OCI-LY7 (cell line): ENCODE results near the gene ZSCAN30. TPM values are rescaled to one million over a fixed set of nuclear protein-coding genes. Genes with fewer than 3 reads are reported as not detected.

Source experiments
- BruUV-seq: library from RNA; stranded (reverse); fragments of 400-500 nt; replicated peaks from 2 replicates; lab custom pipeline; 2021; lab: Mats Ljungman, UMichigan
- CTCF ChIA-PET: fragments of 300-600 bp; sonication (Branson Sonifier 250); formaldehyde crosslinking; loops from one replicate; lab custom pipeline; 2022; ENCODE audit warnings: antibody characterized with exemption; ENCODE audit not compliant: unreplicated experiment; lab: Charles Lee
- POLR2A ChIA-PET: fragments of 300-600 bp; sonication (Branson Sonifier 250); formaldehyde crosslinking; loops from one replicate; lab custom pipeline; 2022; ENCODE audit warnings: antibody characterized with exemption; lab: Charles Lee
- DNase-seq: peaks from one replicate; pipeline ENCODE4 v3.0.0-alpha.2; 2015; ENCODE audit warnings: low spot score
- H2AFZ ChIP-seq: fragments of 200-600 bp; sonication (generic), shearing (Covaris generic); 2 replicates; pipeline ENCODE4 v1.6.1; 2014; ENCODE audit warnings: mild to moderate bottlenecking, antibody characterized with exemption, low read length, moderate library complexity
- H3K27ac ChIP-seq: fragments of 200-600 bp; sonication (generic); 2 replicates; pipeline ENCODE4 v1.5.1; 2014; ENCODE audit warnings: mixed run types, low read depth, mild to moderate bottlenecking, moderate library complexity, low read length, inconsistent platforms; ENCODE audit not compliant: poor library complexity, severe bottlenecking
- H3K36me3 ChIP-seq: fragments of 200-600 bp; sonication (generic); 2 replicates; pipeline ENCODE4 v1.6.1; 2014; ENCODE audit warnings: mild to moderate bottlenecking, antibody characterized with exemption, low read length, moderate library complexity, mixed read lengths; ENCODE audit not compliant: insufficient read depth
- H3K4me1 ChIP-seq: fragments of 200-600 bp; sonication (generic); 2 replicates; pipeline ENCODE4 v1.5.1; 2014; ENCODE audit warnings: mild to moderate bottlenecking, low read length; ENCODE audit not compliant: insufficient read depth, poor library complexity, severe bottlenecking
- H3K4me2 ChIP-seq: fragments of 200-600 bp; sonication (generic); 2 replicates; pipeline ENCODE4 v1.6.1; 2014; ENCODE audit warnings: mild to moderate bottlenecking, low read length
- H3K4me3 ChIP-seq: fragments of 200-600 bp; sonication (generic); 2 replicates; pipeline ENCODE4 v1.5.1; 2014; ENCODE audit warnings: mild to moderate bottlenecking, low read depth, low read length; ENCODE audit not compliant: poor library complexity, severe bottlenecking
- H3K79me2 ChIP-seq: fragments of 200-600 bp; sonication (generic); 2 replicates; pipeline ENCODE4 v1.6.1; 2016; ENCODE audit warnings: low read depth, mild to moderate bottlenecking, low read length, moderate library complexity, mixed read lengths; ENCODE audit not compliant: insufficient read depth
- H3K9me2 ChIP-seq: fragments of 200-600 bp; sonication (generic); 2 replicates; pipeline ENCODE4 v1.6.1; 2016; ENCODE audit warnings: mild to moderate bottlenecking, low read length, mixed read lengths; ENCODE audit not compliant: insufficient read depth
- H3K9me3 ChIP-seq: fragments of 200-600 bp; sonication (generic); 2 replicates; pipeline ENCODE4 v1.6.1; 2014; ENCODE audit warnings: mild to moderate bottlenecking, mixed run types, low read length, mixed read lengths
- H4K20me1 ChIP-seq: fragments of 200-600 bp; sonication (generic); 2 replicates; pipeline ENCODE4 v1.6.1; 2014; ENCODE audit warnings: mild to moderate bottlenecking, antibody characterized with exemption, low read length, moderate library complexity, mixed read lengths; ENCODE audit not compliant: insufficient read depth
- EZH2phosphoT487 ChIP-seq: fragments of 200-600 bp; sonication (generic); IDR thresholded peaks from 2 replicates; pipeline ENCODE4 v1.6.1; 2018; ENCODE audit warnings: low read depth, borderline replicate concordance, mild to moderate bottlenecking, mixed run types, antibody characterized with exemption, low read length, moderate library complexity, mixed read lengths
- intact Hi-C: fragments of 100-400 bp; cut with micrococcal nuclease; formaldehyde crosslinking; loops from one replicate; pipeline ENCODE4 v1.10.0; 2022; ENCODE audit not compliant: unreplicated experiment
- total RNA-seq, 2 experiments: library from RNA; depleted of rRNA in 1 of 2; stranded (reverse); fragments of >200 nt in 1 of 2; shearing (Covaris generic) in 1 of 2; gene quantifications; 2 replicates each; pipeline ENCODE4 v1.2.3, GENCODE V29; 2014 to 2022
- TF ChIP-seq, protein P1 (sequence below): fragments of 200-600 bp; sonication (generic); conservative IDR thresholded peaks from 2 replicates; pipeline ENCODE4 v1.5.1; 2014; ENCODE audit warnings: mild to moderate bottlenecking, antibody characterized with exemption, low read length, moderate library complexity, mixed read lengths

Gene ZSCAN30
- total RNA-seq, 2 experiments from 2014 or later, result 4.3 to 7.6 TPM

DNA sequence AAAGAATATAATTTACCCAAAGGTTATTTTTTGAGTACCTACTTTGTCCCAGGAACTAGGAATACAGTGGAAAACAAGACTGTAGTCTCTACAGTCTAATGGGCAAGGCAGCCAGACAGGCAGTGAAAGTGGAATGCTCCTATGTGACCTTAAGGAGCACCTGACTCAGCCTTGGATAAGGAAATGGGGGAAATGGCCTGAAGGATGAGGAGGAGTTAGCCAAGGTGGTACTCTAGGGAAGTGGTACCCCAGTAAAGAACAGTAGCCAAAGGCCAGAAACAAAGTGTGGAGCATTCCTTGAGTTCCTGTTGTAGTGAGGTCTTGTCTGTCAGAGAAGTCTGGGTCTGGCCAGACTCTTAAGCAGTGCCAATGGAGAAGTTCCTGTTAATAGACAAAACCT lies 43.2 kb downstream of the ZSCAN30 start:
- peaks cover 84% of the 10 kb centered on the region for H3K36me3 ChIP-seq
- POLR2A ChIA-PET, result no interaction called here

DNA sequence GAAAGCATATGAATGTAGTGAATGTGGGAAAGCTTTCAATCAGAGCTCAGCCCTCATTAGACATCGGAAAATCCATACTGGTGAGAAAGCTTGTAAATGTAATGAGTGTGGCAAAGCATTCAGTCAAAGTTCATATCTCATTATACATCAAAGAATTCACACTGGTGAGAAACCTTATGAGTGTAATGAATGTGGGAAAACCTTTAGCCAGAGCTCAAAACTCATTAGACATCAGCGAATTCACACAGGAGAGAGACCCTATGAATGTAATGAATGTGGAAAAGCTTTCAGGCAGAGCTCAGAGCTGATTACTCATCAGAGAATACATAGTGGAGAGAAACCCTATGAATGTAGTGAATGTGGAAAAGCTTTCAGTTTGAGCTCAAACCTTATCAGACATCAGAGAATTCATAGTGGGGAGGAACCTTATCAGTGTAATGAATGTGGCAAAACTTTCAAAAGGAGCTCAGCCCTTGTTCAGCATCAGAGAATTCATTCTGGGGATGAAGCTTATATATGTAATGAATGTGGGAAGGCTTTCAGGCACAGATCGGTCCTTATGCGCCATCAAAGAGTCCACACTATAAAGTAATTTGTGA lies 44.2 kb downstream of the ZSCAN30 start:
- H3K27ac ChIP-seq, result no peak overlapping the region
- peaks cover 13% of the 10 kb centered on the region; the same call in 1 of the 2 replicates for H3K79me2 ChIP-seq
- ChIA-PET CTCF (no interaction called here), POLR2A (interaction anchor here (0.5 to 1.0 kb wide), 2 partner anchors 98 to 167 kb away, joined by 3 to 4 read pairs; partner anchors contain the start of gene ZNF24)
- no peaks in the 10 kb centered on the region for H3K9me2 ChIP-seq
- H3K4me2 ChIP-seq, result no peak overlapping the region
- no peak for DNase-seq
- no peak overlapping the region for H2AFZ ChIP-seq
- H3K9me3 ChIP-seq, result peaks cover 18% of the 10 kb centered on the region
- intact Hi-C loops, result no loop called here
- peaks cover 7% of the 10 kb centered on the region for H3K4me1 ChIP-seq
- peaks cover 83% of the 10 kb centered on the region for H3K36me3 ChIP-seq
- H4K20me1 ChIP-seq, result no peaks in the 10 kb centered on the region
- no peak overlapping the region for H3K4me3 ChIP-seq
- no TSS peak for BruUV-seq
- TF ChIP-seq, protein P1, sequence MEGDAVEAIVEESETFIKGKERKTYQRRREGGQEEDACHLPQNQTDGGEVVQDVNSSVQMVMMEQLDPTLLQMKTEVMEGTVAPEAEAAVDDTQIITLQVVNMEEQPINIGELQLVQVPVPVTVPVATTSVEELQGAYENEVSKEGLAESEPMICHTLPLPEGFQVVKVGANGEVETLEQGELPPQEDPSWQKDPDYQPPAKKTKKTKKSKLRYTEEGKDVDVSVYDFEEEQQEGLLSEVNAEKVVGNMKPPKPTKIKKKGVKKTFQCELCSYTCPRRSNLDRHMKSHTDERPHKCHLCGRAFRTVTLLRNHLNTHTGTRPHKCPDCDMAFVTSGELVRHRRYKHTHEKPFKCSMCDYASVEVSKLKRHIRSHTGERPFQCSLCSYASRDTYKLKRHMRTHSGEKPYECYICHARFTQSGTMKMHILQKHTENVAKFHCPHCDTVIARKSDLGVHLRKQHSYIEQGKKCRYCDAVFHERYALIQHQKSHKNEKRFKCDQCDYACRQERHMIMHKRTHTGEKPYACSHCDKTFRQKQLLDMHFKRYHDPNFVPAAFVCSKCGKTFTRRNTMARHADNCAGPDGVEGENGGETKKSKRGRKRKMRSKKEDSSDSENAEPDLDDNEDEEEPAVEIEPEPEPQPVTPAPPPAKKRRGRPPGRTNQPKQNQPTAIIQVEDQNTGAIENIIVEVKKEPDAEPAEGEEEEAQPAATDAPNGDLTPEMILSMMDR, result no peak
- no peak for TF ChIP-seq EZH2phosphoT487

More for the DNA sequence above, 43.2 kb downstream of the ZSCAN30 start:
- no peaks in the 10 kb centered on the region for H3K9me2 ChIP-seq
- TF ChIP-seq, protein P1, result no peak
- no peak overlapping the region for H2AFZ ChIP-seq
- peaks cover 18% of the 10 kb centered on the region for H3K9me3 ChIP-seq
- H3K27ac ChIP-seq, result no peak overlapping the region
- CTCF ChIA-PET, result no interaction called here
- H3K4me1 ChIP-seq, result peaks cover 7% of the 10 kb centered on the region
- peaks cover 6% of the 10 kb centered on the region; the same call in 1 of the 2 replicates for H3K79me2 ChIP-seq
- no peak overlapping the region for H3K4me2 ChIP-seq
- no TSS peak for BruUV-seq
- H3K4me3 ChIP-seq, result no peak overlapping the region
- intact Hi-C loops, result no loop called here
- H4K20me1 ChIP-seq, result no peaks in the 10 kb centered on the region
- DNase-seq, result no peak

DNA sequence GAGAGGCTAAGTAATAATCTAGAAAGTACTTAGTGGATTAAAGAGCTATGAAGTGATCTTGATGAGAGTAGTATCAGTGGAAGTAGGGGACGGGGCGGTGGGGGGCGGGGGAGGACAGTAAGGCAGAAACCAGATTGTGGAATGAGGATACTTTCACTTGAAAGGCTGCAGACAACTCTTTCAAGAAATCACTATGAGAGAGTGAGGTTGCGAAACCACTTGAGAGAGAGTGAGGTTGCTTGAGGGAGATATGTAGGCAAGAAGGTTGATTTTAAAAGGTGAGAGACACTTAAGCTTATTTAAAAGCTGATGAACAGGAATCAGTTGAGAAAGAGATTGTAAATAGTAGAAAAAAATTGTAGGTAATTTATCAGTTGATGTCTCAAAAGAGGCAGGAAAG lies 45.4 kb downstream of the ZSCAN30 start:
- no TSS peak for BruUV-seq
- no peaks in the 10 kb centered on the region for H4K20me1 ChIP-seq
- DNase-seq, result no peak
- H3K4me2 ChIP-seq, result no peak overlapping the region
- H3K4me3 ChIP-seq, result no peak overlapping the region
- peaks cover 72% of the 10 kb centered on the region for H3K36me3 ChIP-seq
- POLR2A ChIA-PET, result no interaction called here
- H3K79me2 ChIP-seq, result peaks cover 13% of the 10 kb centered on the region; the same call in 1 of the 2 replicates
- H3K9me3 ChIP-seq, result peaks cover 18% of the 10 kb centered on the region
- H3K9me2 ChIP-seq, result no peaks in the 10 kb centered on the region
- no peak overlapping the region for H2AFZ ChIP-seq
- intact Hi-C loops, result loop anchor here (5.0 kb wide), 2 partner anchors 48 to 98 kb away; partner anchors contain the start of genes ZNF24 and ZSCAN30
- H3K4me1 ChIP-seq, result peaks cover 12% of the 10 kb centered on the region
- CTCF ChIA-PET, result no interaction called here
- H3K27ac ChIP-seq, result no peak overlapping the region
- no peak for TF ChIP-seq EZH2phosphoT487
- TF ChIP-seq, protein P1, result no peak
